NB4 (cell line): ENCODE data around the gene INPP5A.

Source experiments
- MAX ChIP-seq: IDR thresholded peaks from 2 replicates; pipeline ENCODE4 v1.6.1; 2011; ENCODE audit warnings: low read depth, low read length
- MYC ChIP-seq: IDR thresholded peaks from 2 replicates; pipeline ENCODE4 v1.6.1; 2011; ENCODE audit warnings: low read depth, low read length
- POLR2A ChIP-seq: IDR thresholded peaks from 2 replicates; pipeline ENCODE4 v1.6.1; 2011; ENCODE audit warnings: mild to moderate bottlenecking; ENCODE audit not compliant: insufficient read length; ENCODE audit errors: extremely low read depth
- TF ChIP-seq, protein P1 (sequence below): IDR thresholded peaks from one replicate; pipeline ENCODE4 v1.5.1; 2012; ENCODE audit warnings: low read depth, low read length

- TF ChIP-seq, protein P1, sequence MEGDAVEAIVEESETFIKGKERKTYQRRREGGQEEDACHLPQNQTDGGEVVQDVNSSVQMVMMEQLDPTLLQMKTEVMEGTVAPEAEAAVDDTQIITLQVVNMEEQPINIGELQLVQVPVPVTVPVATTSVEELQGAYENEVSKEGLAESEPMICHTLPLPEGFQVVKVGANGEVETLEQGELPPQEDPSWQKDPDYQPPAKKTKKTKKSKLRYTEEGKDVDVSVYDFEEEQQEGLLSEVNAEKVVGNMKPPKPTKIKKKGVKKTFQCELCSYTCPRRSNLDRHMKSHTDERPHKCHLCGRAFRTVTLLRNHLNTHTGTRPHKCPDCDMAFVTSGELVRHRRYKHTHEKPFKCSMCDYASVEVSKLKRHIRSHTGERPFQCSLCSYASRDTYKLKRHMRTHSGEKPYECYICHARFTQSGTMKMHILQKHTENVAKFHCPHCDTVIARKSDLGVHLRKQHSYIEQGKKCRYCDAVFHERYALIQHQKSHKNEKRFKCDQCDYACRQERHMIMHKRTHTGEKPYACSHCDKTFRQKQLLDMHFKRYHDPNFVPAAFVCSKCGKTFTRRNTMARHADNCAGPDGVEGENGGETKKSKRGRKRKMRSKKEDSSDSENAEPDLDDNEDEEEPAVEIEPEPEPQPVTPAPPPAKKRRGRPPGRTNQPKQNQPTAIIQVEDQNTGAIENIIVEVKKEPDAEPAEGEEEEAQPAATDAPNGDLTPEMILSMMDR, result no peak
- TF ChIP-seq MAX, result no peak
- TF ChIP-seq POLR2A, result no peak
- no peak for TF ChIP-seq MYC
Observed at GRCh38 chr10:132705943-132706342, 168.4 kb downstream of the INPP5A start.
